Thoracic aorta endothelial cell (primary cell): ENCODE measurements around the gene MSI2. TPM values are rescaled to one million over a fixed set of nuclear protein-coding genes. Genes with fewer than 3 reads are reported as not detected.

ENCODE experiments used
- small RNA-seq: library from RNA; depleted of rRNA; stranded (forward); fragments of <200 nt; gene quantifications from one replicate; pipeline ENCODE3, GENCODE V24; 2012
- total RNA-seq: library from RNA; depleted of rRNA; stranded (reverse); fragments of >200 nt; gene quantifications from 2 replicates; pipeline ENCODE4 v1.2.3, GENCODE V29; 2012

Gene MSI2
- 31.3 and 42.1 TPM in 2 replicates for total RNA-seq

GRCh38 chr17:57255776-57256681 is at the start of gene MSI2:
Gene MSI2 (plus strand): TSS chr17:57256523. CDS start chr17:57256743, 220 bp downstream.

Small RNA genes within 50 kb of the gene (small RNA-seq; reads per million reads assigned to genes)
- gene RN7SL449P (not detected), gene RNU7-134P (not detected)

Other genes starting within 250 kb of the MSI2 start
- 29.7 and 34.0 TPM in 2 replicates for gene AKAP1, start 171.3 kb upstream of the MSI2 start, total RNA-seq